Keratinocyte (primary cell): ENCODE data around the gene NPSR1.

Experiments used
- CTCF ChIP-seq, 3 experiments: IDR thresholded peaks in 1 of 3; conservative IDR thresholded peaks in 1 of 3; optimal IDR thresholded peaks in 1 of 3; 2 replicates in 2 of 3; 3 replicates in 1 of 3; pipeline versions ENCODE3 to v1.5.1; 2011; ENCODE audit warnings: low read length in 3 of 3, mild to moderate bottlenecking in 3 of 3, moderate library complexity in 2 of 3, control low read depth in 1 of 3, inconsistent platforms in 1 of 3; ENCODE audit not compliant: insufficient read depth in 2 of 3; ENCODE audit errors: extremely low read depth in 1 of 3
- EZH2 ChIP-seq: IDR thresholded peaks from one replicate; pipeline ENCODE4 v1.6.1; 2012; ENCODE audit warnings: inconsistent platforms, mild to moderate bottlenecking, low read length, moderate library complexity

GRCh38 chr7:34739651-34740300 lies 81.8 kb downstream of the NPSR1 start:
- TF ChIP-seq CTCF (optimal IDR thresholded peaks at IDR 0.05 in 1 of 3, IDR thresholded peaks at IDR 0.05 in 1 of 3, conservative IDR thresholded peaks at IDR 0.05 in 1 of 3; ENCODE audit: extremely low read depth in 1 of 3, insufficient read depth in 2 of 3, low read length in 3 of 3) (no peak), EZH2 (no peak)
